ENCODE measurements around the gene TDP2.

Gene TDP2

GRCh38 chr6:24619661-24620060 is 47.0 kb downstream of the TDP2 start:
- H3K27me3 ChIP-seq (ENCODE audit: insufficient read depth, low read length), result no peaks in the 10 kb centered on the region
- no peak overlapping the region for H3K4me3 ChIP-seq (ENCODE audit: low read length)
- no peak overlapping the region for H3K27ac ChIP-seq (ENCODE audit: low read depth, low read length)
- H3K4me1 ChIP-seq (ENCODE audit: insufficient read depth, low read length), result no peaks in the 10 kb centered on the region
- H3K9me3 ChIP-seq (ENCODE audit: insufficient read depth, low read depth, low read length), result no peaks in the 10 kb centered on the region
- WGBS, result 96% methylated on average over 5 of the region's 5 CpGs
- H3K9ac ChIP-seq (ENCODE audit: low read depth, low read length), result no peak overlapping the region
- H3K36me3 ChIP-seq (ENCODE audit: insufficient read depth, low read length), result no peaks in the 10 kb centered on the region

GRCh38 chr6:24614648-24615047 is 52.1 kb downstream of the TDP2 start:
- no peaks in the 10 kb centered on the region for H3K27me3 ChIP-seq (ENCODE audit: insufficient read depth, low read length)
- no peak overlapping the region for H3K27ac ChIP-seq (ENCODE audit: low read depth, low read length)
- 61% methylated on average over 2 of the region's 2 CpGs for WGBS
- peaks cover 2% of the 10 kb centered on the region; the same call in 1 of the 2 replicates for H3K4me1 ChIP-seq (ENCODE audit: insufficient read depth, low read length)
- no peak overlapping the region for H3K9ac ChIP-seq (ENCODE audit: low read depth, low read length)
- no peaks in the 10 kb centered on the region for H3K9me3 ChIP-seq (ENCODE audit: insufficient read depth, low read depth, low read length)
- no peaks in the 10 kb centered on the region for H3K36me3 ChIP-seq (ENCODE audit: insufficient read depth, low read length)
- H3K4me3 ChIP-seq (ENCODE audit: low read length), result no peak overlapping the region

- Histone ChIP-seq H3K27me3 (ENCODE audit: insufficient read depth, low read length) (no peaks in the 10 kb centered on the region), H3K9ac (ENCODE audit: low read depth, low read length) (no peak overlapping the region), H3K36me3 (ENCODE audit: insufficient read depth, low read length) (no peaks in the 10 kb centered on the region), H3K27ac (ENCODE audit: low read depth, low read length) (no peak overlapping the region), H3K4me3 (ENCODE audit: low read length) (no peak overlapping the region), H3K4me1 (ENCODE audit: insufficient read depth, low read length) (peaks cover 2% of the 10 kb centered on the region; the same call in 1 of the 2 replicates), H3K9me3 (ENCODE audit: insufficient read depth, low read depth, low read length) (no peaks in the 10 kb centered on the region)
- WGBS, result 70% methylated on average over 7 of the region's 7 CpGs
Measured at GRCh38 chr6:24614043-24614420, 52.7 kb downstream of the TDP2 start.

GRCh38 chr6:24613361-24614042 is 53.2 kb downstream of the TDP2 start:
- 88% methylated on average over 2 of the region's 2 CpGs for whole genome bisulfite sequencing
- H3K36me3 ChIP-seq (ENCODE audit: insufficient read depth, low read length), result no peaks in the 10 kb centered on the region

GRCh38 chr6:24610672-24611071 is 56.0 kb downstream of the TDP2 start:
- H3K4me3 ChIP-seq (ENCODE audit: low read length), result no peak overlapping the region
- H3K27me3 ChIP-seq (ENCODE audit: insufficient read depth, low read length), result no peaks in the 10 kb centered on the region
- H3K9me3 ChIP-seq (ENCODE audit: insufficient read depth, low read depth, low read length), result no peaks in the 10 kb centered on the region
- no peaks in the 10 kb centered on the region for H3K36me3 ChIP-seq (ENCODE audit: insufficient read depth, low read length)
- H3K9ac ChIP-seq (ENCODE audit: low read depth, low read length), result no peak overlapping the region
- H3K4me1 ChIP-seq (ENCODE audit: insufficient read depth, low read length), result peaks cover 2% of the 10 kb centered on the region; the same call in 1 of the 2 replicates
- WGBS, result 93% methylated on average over 3 of the region's 4 CpGs
- H3K27ac ChIP-seq (ENCODE audit: low read depth, low read length), result no peak overlapping the region

More at GRCh38 chr6:24613361-24614042, 53.2 kb downstream of the TDP2 start:
- Histone ChIP-seq H3K27ac (ENCODE audit: low read depth, low read length) (no peak overlapping the region), H3K9ac (ENCODE audit: low read depth, low read length) (no peak overlapping the region), H3K4me3 (ENCODE audit: low read length) (no peak overlapping the region), H3K27me3 (ENCODE audit: insufficient read depth, low read length) (no peaks in the 10 kb centered on the region), H3K4me1 (ENCODE audit: insufficient read depth, low read length) (peaks cover 2% of the 10 kb centered on the region; the same call in 1 of the 2 replicates), H3K9me3 (ENCODE audit: insufficient read depth, low read depth, low read length) (no peaks in the 10 kb centered on the region)

GRCh38 chr6:24607310-24608105 is 59.2 kb downstream of the TDP2 start:
- no peak overlapping the region for H3K4me3 ChIP-seq (ENCODE audit: low read length)
- 94% methylated on average over 3 of the region's 5 CpGs for WGBS

GRCh38 chr6:24606200-24606930 is 60.3 kb downstream of the TDP2 start:
- Histone ChIP-seq H3K9me3 (ENCODE audit: insufficient read depth, low read depth, low read length) (no peaks in the 10 kb centered on the region), H3K4me1 (ENCODE audit: insufficient read depth, low read length) (no peaks in the 10 kb centered on the region), H3K36me3 (ENCODE audit: insufficient read depth, low read length) (no peaks in the 10 kb centered on the region), H3K27me3 (ENCODE audit: insufficient read depth, low read length) (no peaks in the 10 kb centered on the region), H3K4me3 (ENCODE audit: low read length) (no peak overlapping the region), H3K9ac (ENCODE audit: low read depth, low read length) (no peak overlapping the region), H3K27ac (ENCODE audit: low read depth, low read length) (no peak overlapping the region)
- 96% methylated on average over 6 of the region's 6 CpGs for WGBS

More at GRCh38 chr6:24607310-24608105, 59.2 kb downstream of the TDP2 start:
- H3K9ac ChIP-seq (ENCODE audit: low read depth, low read length), result no peak overlapping the region
- H3K27ac ChIP-seq (ENCODE audit: low read depth, low read length), result no peak overlapping the region
- no peaks in the 10 kb centered on the region for H3K9me3 ChIP-seq (ENCODE audit: insufficient read depth, low read depth, low read length)
- no peaks in the 10 kb centered on the region for H3K4me1 ChIP-seq (ENCODE audit: insufficient read depth, low read length)
- no peaks in the 10 kb centered on the region for H3K27me3 ChIP-seq (ENCODE audit: insufficient read depth, low read length)
- no peaks in the 10 kb centered on the region for H3K36me3 ChIP-seq (ENCODE audit: insufficient read depth, low read length)

GRCh38 chr6:24603241-24603640 is 63.5 kb downstream of the TDP2 start:
- H3K27ac ChIP-seq (ENCODE audit: low read depth, low read length), result no peak overlapping the region
- H3K36me3 ChIP-seq (ENCODE audit: insufficient read depth, low read length), result no peaks in the 10 kb centered on the region
- WGBS, result 93% methylated on average over 1 of the region's 2 CpGs
- no peak overlapping the region for H3K4me3 ChIP-seq (ENCODE audit: low read length)
- no peaks in the 10 kb centered on the region for H3K4me1 ChIP-seq (ENCODE audit: insufficient read depth, low read length)
- no peaks in the 10 kb centered on the region for H3K27me3 ChIP-seq (ENCODE audit: insufficient read depth, low read length)
- no peaks in the 10 kb centered on the region for H3K9me3 ChIP-seq (ENCODE audit: insufficient read depth, low read depth, low read length)
- H3K9ac ChIP-seq (ENCODE audit: low read depth, low read length), result no peak overlapping the region

GRCh38 chr6:24600903-24601302 is 65.8 kb downstream of the TDP2 start:
- Histone ChIP-seq H3K9ac (ENCODE audit: low read depth, low read length) (no peak overlapping the region), H3K27ac (ENCODE audit: low read depth, low read length) (no peak overlapping the region), H3K36me3 (ENCODE audit: insufficient read depth, low read length) (no peaks in the 10 kb centered on the region), H3K9me3 (ENCODE audit: insufficient read depth, low read depth, low read length) (no peaks in the 10 kb centered on the region), H3K4me3 (ENCODE audit: low read length) (no peak overlapping the region), H3K27me3 (ENCODE audit: insufficient read depth, low read length) (no peaks in the 10 kb centered on the region), H3K4me1 (ENCODE audit: insufficient read depth, low read length) (no peaks in the 10 kb centered on the region)
- 61% methylated on average over 4 of the region's 4 CpGs for WGBS

Measured in HUES64 (cell line).